Measurements from ENCODE around the gene RBM33.
A peak's percentile ranks its signal among the peaks of the same experiment; 100 is the strongest.

RBM33 gene

DNA sequence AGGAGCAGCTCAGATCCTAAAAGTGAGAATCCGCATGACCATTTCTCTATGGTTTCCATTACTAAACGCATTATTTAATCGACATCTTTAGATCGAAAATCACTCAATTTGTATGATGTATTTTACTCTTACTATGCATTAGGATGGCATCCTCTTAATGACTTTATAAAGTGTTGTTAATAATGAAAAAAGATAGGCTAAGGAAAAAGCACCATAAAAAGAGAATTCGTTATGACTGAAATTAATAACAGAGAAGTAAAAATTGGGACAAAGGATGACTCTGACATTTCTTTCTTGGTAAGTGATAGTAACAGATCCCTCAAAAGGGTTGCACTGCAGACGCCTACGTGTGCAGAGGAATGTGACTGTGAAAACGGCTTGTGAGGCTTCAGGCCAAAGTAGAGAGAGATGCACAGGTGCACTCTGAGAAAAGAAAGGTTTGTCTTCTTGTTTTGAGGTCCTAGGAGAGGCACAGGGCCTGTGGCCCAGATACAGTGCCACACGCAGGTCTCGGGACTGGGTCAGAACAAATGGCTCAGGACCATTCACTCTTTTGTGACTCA is 23.0 kb upstream of the RBM33 start:
- DNase-seq, result no peak

DNA sequence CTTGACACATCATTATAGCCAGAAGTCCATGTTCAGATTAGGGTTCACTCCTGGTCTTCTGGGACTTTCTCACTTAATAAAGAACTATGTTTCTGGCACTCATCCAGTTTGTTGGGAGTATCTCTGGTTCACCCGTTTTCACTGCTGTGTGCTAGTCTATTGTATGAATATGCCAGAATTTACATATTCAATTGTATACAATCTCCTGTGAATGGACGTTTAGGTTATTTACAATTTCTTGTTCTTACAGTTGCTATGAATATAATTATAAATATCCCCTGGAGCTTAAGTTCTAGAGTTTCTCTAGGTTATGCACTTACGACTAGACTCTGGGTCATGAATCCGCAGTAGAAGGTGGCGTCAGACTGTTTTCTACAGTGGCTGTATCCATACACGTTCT is 20.0 kb upstream of the RBM33 start:
- no peak for DNase-seq

DNA sequence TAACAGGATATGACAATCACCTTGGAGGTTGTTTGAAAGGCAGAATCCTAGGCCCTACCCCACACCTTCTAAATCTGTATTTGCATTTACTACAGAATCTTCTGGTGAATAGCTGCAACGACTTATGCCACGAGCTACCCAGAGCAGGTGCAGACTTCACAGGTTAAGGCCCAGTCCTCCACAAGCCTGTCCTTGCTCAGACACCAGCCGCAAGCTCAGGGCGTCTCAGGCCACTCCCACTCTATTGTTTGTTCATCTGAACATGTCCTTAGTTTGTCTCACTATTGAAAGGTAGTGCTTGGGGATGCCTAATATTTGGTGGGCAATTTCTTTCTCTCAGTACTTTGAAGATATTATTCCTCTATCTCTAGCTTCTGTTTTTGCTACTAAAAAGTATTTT is 18.9 kb upstream of the RBM33 start:
- no peak for DNase-seq

DNA sequence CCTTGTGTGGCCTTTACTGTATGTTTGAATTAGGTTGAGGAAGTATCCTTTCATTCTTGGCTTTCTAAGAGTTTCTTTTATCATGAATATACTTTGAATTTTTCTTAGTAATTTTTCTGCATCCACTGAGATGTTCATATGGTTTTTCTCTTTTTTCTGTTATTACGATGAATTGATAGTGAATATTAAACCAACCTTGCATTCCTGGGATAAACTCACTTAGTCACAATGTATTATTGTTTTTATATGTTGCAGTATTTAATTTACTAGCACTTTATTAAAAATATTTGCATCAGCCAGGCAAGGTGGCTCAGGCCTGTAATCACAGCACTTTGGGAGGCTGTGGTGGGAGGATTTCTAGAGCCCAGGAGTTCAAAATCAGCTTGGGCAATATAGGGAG is 15.3 kb upstream of the RBM33 start:
- no peak for DNase-seq

DNA sequence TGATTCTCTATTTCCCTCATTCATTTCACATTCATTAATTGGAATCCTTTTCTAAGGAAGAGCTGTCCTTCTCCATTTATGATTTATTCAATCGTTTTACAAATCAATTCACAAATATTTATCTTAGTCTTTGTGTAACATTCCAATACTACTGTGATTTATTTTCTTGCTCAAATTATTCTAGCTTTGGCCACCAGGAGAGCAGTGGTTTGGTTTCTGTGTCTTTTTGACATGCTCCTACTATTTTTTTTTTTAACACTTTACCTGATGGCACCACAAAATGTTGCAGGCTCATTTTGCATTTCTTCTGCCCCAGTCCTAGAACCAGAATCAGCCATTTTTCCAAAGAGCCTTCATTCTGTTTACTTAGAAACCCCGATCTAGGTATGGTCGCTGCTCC is 13.3 kb upstream of the RBM33 start:
- DNase-seq, result no peak

DNA sequence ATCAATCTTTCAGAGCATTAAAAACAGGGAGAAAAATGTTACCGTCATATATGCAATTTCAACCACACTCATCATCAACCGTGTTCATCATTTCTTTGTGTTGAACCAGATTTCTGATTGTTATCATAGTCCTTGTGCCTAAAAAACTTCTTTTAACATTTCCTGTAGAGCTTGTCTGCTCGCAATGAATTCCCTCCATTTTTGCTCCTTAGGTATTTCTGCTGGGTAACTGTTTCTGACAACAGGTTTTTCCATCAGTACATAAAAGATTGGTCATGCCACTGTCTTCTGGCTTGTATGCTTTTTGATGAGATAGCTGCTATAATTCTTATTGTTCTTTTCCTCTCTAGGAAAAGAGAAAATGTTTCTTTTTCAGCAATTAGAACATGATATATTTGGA is 8.6 kb upstream of the RBM33 start:
- DNase-seq, result no peak

DNA sequence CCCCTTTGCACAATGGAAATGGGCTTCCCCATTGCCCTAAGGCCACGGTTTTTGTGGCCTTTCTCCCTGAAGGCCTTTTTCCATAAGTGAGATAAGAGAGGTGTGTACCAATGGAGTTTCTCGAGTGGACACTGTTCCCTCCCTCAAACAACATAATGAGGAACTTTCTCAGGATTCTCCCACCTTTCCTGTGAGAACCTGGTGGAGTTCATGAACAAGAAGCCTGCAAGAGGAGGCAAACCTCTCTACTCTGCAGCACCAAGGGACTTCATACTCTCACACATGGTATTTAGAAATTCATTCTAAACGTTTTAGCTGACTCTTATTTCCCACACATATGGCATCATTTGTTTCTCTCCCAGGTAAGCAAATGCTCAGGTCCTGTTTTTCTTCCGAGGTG is 7.3 kb upstream of the RBM33 start:
- DNase-seq, result no peak

DNA sequence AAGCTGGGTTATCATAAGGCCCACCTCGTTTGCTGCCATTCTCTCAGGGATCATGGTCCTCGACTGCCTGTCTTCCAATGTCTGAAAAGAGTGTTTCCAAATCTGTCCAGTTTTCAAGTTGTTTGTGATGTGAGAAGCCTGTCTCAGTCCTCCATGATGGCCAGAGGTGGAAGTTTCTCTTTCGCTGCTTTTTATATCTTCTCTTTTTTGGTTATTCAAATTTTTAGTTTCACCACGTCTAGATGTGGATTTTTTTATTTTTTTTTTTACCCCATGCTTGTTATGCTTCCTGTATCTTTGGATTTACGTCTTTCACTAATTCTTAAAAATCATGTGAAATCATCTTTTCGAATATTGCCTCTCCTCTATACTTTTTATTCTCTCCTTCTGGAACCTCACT is 6.1 kb upstream of the RBM33 start:
- DNase-seq, result no peak

DNA sequence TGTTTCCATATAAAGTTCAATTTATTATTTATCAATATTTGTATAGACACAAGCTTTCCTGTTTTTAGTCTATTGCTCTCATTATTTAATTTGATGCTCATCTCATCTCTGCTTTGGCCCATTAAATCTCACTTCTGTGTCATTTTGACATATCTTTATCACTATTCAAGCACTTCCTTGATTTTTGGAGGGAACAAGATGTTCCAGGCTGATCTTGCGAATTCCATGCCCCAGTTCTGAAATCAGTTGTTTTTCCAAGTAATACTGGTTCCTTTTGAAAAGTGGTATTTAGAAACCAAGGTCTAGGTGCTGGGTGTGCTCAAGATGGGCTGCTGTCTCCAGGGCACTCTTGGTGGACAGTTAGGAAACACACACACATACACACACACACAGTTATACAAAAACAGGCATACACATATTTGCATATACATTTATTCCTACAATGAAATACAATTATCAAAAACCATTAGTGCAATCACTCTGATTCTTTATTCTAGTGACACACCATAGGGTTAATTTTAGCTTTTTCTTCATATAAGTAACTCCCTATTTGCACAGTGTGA is 4.4 kb upstream of the RBM33 start:
- no peak for DNase-seq

DNA sequence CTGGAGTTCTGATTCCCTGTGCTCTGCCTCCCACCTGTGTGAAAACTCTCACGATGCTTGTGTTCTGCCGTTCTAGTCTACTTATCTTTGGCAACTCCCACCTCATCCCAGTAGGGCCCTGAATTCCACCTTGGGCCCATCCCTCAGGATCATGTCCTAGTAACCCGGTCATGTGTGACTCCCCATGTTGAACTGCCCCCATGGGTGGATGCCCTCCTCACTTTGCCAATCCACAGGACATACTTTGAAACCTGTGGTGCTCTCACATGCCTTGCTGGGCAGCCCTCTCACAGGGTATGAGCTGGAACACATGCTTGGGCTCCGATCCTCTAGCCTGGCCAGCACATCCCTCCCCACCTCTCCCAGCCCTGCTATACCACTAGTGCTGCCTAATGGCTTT is 3.8 kb upstream of the RBM33 start:
- DNase-seq, result no peak

DNA sequence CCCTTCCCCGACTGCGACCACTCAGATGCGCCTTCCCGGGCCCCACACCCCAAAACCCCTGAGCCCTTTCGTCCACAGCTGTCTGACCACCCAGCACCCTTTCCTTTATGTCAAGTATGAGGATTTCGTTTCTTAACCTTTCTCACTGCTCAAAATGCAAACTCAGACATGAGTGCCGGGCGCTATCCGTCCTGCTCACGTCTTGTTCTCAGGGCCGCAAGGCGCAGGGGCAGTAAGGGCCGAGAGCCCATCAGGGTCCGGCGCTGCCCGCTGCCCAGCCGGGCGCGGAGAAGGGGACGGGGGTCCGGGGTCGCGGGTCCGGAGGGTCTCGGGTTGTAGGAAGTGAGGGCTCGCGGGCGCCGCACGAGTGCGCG is 670 bp upstream of the RBM33 start:
- peak in 2 of 56 donors; percentile 38 to 43 for DNase-seq

DNA sequence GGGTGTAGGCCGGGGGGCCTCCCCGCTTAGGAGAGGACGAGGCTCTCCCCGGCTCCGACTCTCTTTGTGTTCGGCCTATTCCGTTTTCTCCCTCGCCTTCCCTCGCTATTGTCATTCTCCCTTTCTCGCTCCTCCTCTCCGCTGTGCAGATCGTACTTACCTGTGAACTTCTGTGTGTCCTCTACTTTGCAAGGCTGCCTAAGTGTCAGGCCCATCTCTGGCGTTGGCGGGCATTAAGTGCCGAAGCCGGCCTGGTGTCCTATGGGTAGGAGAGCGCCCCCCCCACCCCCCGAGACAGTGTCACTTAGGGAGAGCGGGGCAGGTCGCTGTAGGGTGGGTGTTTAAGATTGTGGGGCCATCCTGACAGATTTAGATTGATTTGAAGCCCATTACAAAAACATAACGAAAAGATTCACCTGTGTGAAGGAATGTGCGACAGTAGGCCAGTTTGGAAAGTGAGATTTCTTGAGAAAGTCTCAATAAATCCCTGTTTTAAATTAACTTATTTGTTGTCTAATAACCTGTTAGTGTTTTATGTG is 579 bp downstream of the RBM33 start:
- DNase-seq, result peak in 30 of 56 donors; percentile 2 to 63 (median 32)

DNA sequence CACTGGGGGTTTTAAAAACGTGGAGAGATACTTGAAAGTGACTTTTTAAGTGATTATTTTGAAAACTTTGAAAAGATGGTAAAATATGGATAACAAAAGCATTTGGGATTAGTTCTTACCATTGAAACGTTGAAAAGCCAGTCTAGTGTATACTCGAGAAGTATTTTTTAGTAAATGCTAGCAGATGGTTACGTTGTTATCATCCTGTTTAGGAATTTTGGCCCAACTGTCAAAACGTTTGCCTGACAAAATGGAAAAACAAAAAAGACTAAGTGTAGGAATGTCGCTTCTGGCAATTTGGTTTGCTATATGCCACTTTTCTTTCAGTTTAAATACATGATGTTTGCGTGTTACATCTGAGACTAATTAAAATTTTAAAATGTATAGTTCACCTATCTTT is 1.2 kb downstream of the RBM33 start:
- DNase-seq, result no peak

DNA sequence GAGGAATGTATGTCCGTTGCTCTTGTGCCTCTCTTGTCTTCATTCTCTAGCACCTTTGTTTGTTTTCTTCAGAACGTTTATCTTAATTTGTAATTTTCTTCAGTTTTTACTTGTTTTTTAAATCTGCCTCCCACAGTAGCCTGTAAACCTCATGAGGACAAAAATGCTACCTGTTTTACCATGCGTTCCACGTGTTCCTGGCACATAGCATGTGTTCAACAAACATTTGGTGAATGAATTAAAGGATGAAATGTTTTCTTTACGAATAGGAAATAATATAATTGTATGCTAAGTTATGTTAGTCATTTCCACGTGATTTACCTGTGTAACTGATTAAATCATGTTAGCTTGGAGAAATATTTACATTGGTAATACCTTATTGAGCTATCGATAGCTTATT is 2.2 kb downstream of the RBM33 start:
- DNase-seq, result no peak

DNA sequence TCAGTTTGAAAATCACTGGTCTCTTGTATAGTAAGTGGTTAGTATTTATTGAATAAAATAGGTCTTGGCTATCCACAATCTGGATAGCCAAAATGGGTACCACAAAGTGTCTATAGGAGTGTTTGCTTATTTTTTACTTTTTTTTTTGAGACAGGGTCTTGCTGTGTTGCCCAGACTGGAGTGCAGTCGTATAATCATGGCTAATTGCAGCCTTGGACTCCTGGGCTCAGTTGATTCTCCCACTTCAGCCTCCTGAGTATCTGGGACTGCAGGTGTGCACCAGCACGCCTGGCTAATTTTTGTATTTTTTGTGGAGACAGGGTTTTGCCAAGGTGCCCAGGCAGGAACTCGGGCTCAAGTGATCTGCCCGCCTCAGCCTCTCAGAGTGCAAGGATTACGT is 2.8 kb downstream of the RBM33 start:
- DNase-seq, result no peak

DNA sequence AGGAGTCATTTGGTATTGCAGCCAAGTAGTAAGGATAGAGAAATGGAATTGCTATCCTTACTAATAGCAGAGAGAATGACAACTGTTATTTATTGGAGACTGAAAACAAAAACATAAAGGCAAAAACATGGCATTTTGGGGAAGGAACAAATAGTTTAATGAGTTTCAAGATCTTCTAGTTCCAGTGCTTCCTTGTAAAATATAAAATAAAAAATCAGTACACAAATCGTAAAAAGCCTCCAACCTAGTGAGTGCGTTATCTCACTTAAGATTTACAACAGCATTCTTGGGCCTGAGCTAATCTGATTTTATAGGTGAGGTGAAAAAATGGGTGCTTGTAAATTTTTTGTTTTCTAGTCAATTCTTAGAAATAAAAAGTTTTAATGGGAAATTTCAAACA is 3.3 kb downstream of the RBM33 start:
- no peak for DNase-seq

DNA sequence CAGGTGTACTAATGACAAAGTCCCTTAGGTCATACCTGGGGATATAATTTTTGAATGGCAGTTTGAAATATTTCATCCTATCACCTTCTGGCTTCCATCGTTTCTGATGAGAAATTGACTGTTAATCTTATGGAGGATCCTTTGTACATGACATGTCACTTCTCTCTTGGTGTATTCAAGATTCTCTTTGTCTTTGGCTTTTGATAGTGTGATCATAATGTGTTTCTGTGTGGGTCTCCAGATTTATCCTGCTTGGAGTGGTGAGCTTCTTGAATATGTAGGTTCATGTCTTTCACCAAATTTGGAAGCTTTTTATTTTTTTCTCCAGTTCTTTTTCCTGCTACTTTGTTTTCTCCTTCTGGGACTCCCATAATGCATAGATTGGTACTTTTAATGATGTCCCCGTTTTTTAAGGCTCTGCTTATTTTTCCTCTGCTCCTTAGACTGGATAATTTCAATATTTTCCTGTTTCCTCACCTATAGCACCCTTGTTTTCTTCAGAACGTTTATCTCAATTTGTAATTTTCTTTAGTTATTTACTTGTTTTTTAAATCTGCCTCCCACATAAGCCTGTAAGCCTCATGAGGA is 4.4 kb downstream of the RBM33 start:
- no peak for DNase-seq

DNA sequence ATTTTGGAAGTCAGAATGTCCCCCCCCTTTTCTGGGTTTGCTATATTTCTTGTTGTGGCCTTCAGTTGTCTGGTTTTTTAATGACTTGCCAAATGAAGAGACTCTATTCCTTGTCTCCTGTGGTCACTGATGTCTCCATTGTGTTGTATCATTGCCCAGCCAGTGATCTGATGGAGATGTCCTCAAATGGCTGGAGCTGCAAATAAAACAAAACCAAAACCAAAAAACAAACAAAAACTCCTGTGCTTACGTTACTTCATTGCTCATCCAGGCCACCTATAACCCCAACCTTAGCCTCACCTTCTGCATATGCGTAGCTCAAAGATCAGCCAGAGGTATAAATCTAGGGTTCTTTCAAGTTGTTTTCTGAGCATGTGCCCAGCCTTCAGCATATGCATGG is 5.1 kb downstream of the RBM33 start:
- DNase-seq, result no peak

DNA sequence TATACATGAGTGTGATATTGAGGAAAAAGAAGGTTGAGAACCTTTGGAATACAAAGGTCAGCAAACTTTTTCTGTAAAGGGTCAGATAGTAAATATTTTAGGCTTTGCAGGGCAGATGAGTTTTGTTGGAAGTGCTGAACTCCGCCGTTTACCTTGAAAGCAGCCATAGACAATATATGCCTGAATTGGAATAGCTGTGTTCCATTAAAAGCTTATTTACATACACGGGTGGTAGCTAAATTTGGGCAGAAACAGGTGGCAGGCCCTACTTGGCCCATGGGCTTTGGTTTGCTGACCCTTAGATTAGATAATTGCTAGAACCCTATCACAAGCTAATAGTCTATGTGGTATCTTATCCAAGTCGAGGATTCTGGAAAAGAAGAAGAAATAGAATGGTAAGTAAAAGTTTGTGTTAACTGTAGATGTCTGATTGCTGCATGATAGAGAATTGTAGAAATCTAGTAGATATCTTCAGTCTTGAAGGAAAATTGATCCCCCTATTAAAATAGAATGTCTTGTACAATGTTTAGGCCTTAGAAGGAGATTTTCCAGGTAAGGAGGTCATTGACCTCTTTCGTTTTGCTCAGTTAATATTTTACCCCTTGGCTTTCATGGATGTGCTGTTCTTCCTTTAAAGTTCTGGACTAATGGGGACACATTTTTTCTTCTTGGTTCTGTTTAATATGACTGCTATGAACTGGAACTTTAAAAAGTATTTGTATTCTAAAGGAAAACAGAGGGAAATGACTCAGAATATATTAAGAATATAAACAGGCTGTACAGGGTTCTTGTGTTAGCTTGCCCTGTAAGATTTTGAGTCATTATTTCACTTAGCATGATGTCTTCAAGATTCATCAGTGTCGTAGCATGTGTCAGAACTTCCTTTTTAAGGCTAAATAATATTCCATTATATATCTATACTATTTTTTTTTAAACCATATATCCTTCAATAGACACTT is 8.0 kb downstream of the RBM33 start:
- DNase-seq, result no peak

DNA sequence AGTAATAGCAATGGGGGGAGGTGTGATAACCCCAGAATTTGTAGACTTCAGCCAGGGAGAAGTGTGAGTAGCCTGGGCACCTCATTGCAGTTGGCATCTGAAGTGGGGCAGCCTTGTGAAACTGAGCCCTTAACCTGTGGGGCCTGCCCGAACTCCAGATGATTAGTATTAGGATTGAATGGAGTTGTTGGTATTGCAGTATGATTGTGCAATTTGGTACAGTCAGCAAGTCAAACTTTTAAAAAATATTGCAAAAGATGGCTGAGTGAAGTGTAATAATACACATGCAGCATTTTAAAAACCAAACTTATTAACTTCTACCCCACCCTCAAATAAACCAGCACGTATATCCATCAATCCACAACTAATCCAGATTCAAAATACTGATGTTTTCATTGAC is 9.3 kb downstream of the RBM33 start:
- DNase-seq, result no peak

DNA sequence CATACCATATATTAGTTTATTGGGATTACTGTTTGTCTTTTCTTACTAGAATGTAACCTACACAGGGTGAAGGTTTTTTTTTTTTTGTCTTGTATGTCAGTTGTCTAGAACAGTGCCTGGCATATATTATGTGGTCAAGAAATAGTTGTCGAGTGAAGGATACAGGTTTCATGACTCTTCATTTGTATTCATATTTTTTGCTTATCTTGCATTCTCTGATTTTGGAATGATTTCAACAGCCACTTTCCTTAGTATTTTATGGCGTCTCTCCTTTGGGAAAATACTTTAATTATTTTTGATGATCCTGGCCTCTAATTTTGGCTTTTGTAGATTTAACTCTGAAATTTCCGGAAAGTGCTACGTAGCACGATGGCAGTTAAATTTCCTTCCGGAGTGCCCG is 12.4 kb downstream of the RBM33 start:
- DNase-seq, result no peak

DNA sequence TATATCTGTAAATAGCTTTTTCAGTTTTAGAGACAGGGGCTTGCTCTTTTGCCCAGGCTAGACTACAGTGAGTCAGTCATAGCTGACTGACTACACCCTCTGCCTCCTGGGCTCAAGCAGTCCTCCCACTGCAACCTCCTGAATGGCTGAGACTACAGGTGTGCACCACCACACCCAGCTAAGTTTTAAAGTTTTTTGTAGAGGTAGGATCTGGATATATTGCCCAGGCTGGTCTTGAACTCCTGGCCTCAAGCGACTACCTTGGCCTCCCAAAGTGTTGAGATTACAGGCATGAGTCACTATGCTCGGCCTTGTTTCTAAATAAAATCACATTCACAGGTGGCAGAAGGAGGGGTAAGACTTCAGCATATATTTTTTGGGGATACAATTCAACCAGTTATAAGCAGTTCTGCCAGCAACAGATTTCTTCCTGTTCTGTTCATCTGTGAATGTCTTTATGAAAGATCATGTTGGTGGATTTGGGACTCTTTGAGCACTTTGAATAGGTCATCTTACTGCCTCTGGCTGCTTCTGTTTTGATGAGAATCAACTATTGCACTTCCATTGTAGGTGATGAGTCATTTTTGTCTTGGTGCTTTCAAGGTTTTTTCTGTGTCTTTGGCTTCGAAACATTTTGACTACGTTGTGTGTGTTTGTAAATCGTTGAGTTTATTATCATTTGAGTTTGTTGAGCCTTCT is 15.7 kb downstream of the RBM33 start:
- no peak for DNase-seq
